Measurements from ENCODE around the gene ZNF540. TPM values are rescaled to one million over a fixed set of nuclear protein-coding genes. Genes with fewer than 3 reads are reported as not detected.

ZNF540 gene
- total and polyA plus RNA-seq, 9 of the 15 experiments (the other 6 are each of a cell fraction or from before 2014, with no cell fraction given) = 0.20 to 0.95 (median 0.44) TPM

- TF ChIP-seq ZBTB11 (CRISPR knock-in tag; IDR thresholded peaks at IDR 0.05) (no peak), ZNF511 (CRISPR knock-in tag; IDR thresholded peaks at IDR 0.05) (no peak), ZBTB5 (IDR thresholded peaks at IDR 0.05) (no peak)
- H2AFZ ChIP-seq (ENCODE audit: low read depth, low read length) = no peak overlapping the region
- no peak overlapping the region for H3K9ac ChIP-seq (ENCODE audit: insufficient read depth in 1 of 2, low read depth in 2 of 2, low read length in 2 of 2)
- H3K4me2 ChIP-seq (ENCODE audit: insufficient read depth, low read length) = no peak overlapping the region
- POLR2A ChIA-PET = interaction anchor here (0.7 kb wide), 1 partner anchor 852 kb away, joined by 3 read pairs; no protein-coding TSS in a partner anchor
- no peak for ATAC-seq
- FAIRE-seq = no peak
- no peaks in the 10 kb centered on the region for H3K9me1 ChIP-seq (ENCODE audit: control insufficient read depth, insufficient read depth, low read length)
- no peaks in the 10 kb centered on the region; the same call in 2 of the 3 replicates for H3K36me3 ChIP-seq (ENCODE audit: control insufficient read depth, insufficient read depth, low read length)
- intact Hi-C loops (cut with micrococcal nuclease) (no loop called here), in situ Hi-C loops (cut with MboI) (no loop called here)
- DNase-seq (ENCODE audit: extremely low read depth in 1 of 4, low spot score in 3 of 4) = no peak
- WGBS (ENCODE audit: insufficient coverage, low coverage, missing lambda C conversion rate) = 4% methylated on average over 2 of the region's 2 CpGs
- no TSS peak for BruUV-seq (replicated peaks)
- H3K9me3 ChIP-seq (replicated peaks; ENCODE audit: control insufficient read depth, insufficient read depth, low read depth, low read length) = no peaks in the 10 kb centered on the region; the same call in none of the 2 replicates
- no peaks in the 10 kb centered on the region; a peak in 1 of 5 replicates for H3K4me1 ChIP-seq (replicated peaks in 1 of 2; ENCODE audit: control insufficient read depth in 2 of 2, insufficient read depth in 2 of 2, low read length in 2 of 2)
- H3K79me2 ChIP-seq (ENCODE audit: control insufficient read depth, insufficient read depth, low read length) = no peaks in the 10 kb centered on the region
- no peaks in the 10 kb centered on the region for H3K27me3 ChIP-seq (ENCODE audit: control insufficient read depth in 2 of 2, insufficient read depth in 2 of 2, low read length in 2 of 2)
- CTCF ChIA-PET (ENCODE audit: low intra/inter-chr PET ratio) = no interaction called here
- H3K27ac ChIP-seq (ENCODE audit: extremely low read depth, low read depth, low read length) = no peak overlapping the region
- no peak overlapping the region for H3K4me3 ChIP-seq
- no peaks in the 10 kb centered on the region for H4K20me1 ChIP-seq (replicated peaks; ENCODE audit: control insufficient read depth, insufficient read depth, low read length)
Observed at GRCh38 chr19:37583340-37583739, 11.3 kb upstream of the ZNF540 start.

Measured in K562 (cell line).